K562 (cell line): Measurements from ENCODE around the gene OR52I2. TPM values are rescaled to one million over a fixed set of nuclear protein-coding genes. Genes with fewer than 3 reads are reported as not detected.

Source experiments
- ATAC-seq: fragments of 200-7000 bp; cut with Tn5 transposase; 3 replicates; pipeline ENCODE4 v1.9.1; 2020; ENCODE audit warnings: moderate library complexity
- BruUV-seq: library from RNA; stranded (reverse); fragments of 400-500 nt; replicated peaks from 2 replicates; lab custom pipeline; 2021; lab: Mats Ljungman, UMichigan
- CTCF ChIA-PET: fragments of 300-600 bp; formaldehyde crosslinking; extraction: SDS; loops from one replicate; lab custom pipeline; 2021; ENCODE audit warnings: low intra/inter-chr PET ratio; lab: Yijun Ruan, JAX
- POLR2A ChIA-PET: fragments of 300-600, 350-650 bp; sonication (Branson Sonifier 250); formaldehyde crosslinking; extraction: SDS; loops from one replicate; lab custom pipeline; 2021; ENCODE audit warnings: antibody characterized with exemption, inconsistent platforms; lab: Yijun Ruan, JAX
- DNase-seq, 4 experiments: peaks; one replicate each; pipeline versions ENCODE4 v3.0.0 to v3.0.0-alpha.2; 2011 to 2018; ENCODE audit warnings: low spot score in 3 of 4, mixed read lengths in 3 of 4; ENCODE audit errors: extremely low read depth in 1 of 4
- FAIRE-seq: peaks from 2 replicates; lab custom pipeline; 2011; peaks lifted over from hg19 to GRCh38; lab: Jason Lieb, UNC
- H2AFZ ChIP-seq: 2 replicates; pipeline ENCODE4 v1.6.0; 2011; ENCODE audit warnings: low read depth, low read length, control low read depth, inconsistent platforms
- H3K27ac ChIP-seq: fragments of 200-600 bp; 3 replicates; pipeline ENCODE4 v1.8.0; 2011; ENCODE audit warnings: low read depth, mild to moderate bottlenecking, control low read depth, inconsistent platforms, low read length, moderate library complexity, mixed read lengths; ENCODE audit errors: extremely low read depth
- H3K27me3 ChIP-seq, 2 experiments: fragments of 300-600 bp in 1 of 2; 2 replicates in 1 of 2; 3 replicates in 1 of 2; pipeline versions ENCODE4 v1.6.0 to v1.8.0; 2011; ENCODE audit warnings: inconsistent platforms in 2 of 2, low read length in 2 of 2, mild to moderate bottlenecking in 1 of 2, mixed read lengths in 1 of 2, moderate library complexity in 1 of 2; ENCODE audit not compliant: control insufficient read depth in 2 of 2, insufficient read depth in 2 of 2
- H3K36me3 ChIP-seq: fragments of 300-600 bp; 3 replicates; pipeline ENCODE4 v1.8.0; 2011; ENCODE audit warnings: mild to moderate bottlenecking, low read length, inconsistent platforms; ENCODE audit not compliant: control insufficient read depth, insufficient read depth
- H3K4me1 ChIP-seq, 2 experiments: fragments of 200-600 bp in 1 of 2; replicated peaks in 1 of 2; 2 replicates in 1 of 2; 3 replicates in 1 of 2; pipeline versions ENCODE4 v1.5.1 to v1.8.0; 2011; ENCODE audit warnings: inconsistent platforms in 2 of 2, low read length in 2 of 2, mild to moderate bottlenecking in 1 of 2, mixed read lengths in 1 of 2, moderate library complexity in 1 of 2; ENCODE audit not compliant: control insufficient read depth in 2 of 2, insufficient read depth in 2 of 2
- H3K4me2 ChIP-seq: 2 replicates; pipeline ENCODE4 v1.6.1; 2011; ENCODE audit warnings: low read length, control low read depth, inconsistent platforms, mixed read lengths; ENCODE audit not compliant: insufficient read depth
- H3K4me3 ChIP-seq: fragments of 200-600 bp; sonication (generic), shearing (Covaris generic); 2 replicates; pipeline ENCODE4 v1.5.1; 2016; ENCODE audit warnings: control low read depth, inconsistent platforms
- H3K79me2 ChIP-seq: fragments of 200-600 bp; 3 replicates; pipeline ENCODE4 v1.8.0; 2011; ENCODE audit warnings: low read length, inconsistent platforms; ENCODE audit not compliant: control insufficient read depth, insufficient read depth
- H3K9ac ChIP-seq, 2 experiments: 2 replicates each; pipeline versions ENCODE4 v1.6.0 to v1.6.1; 2011; ENCODE audit warnings: low read depth in 2 of 2, low read length in 2 of 2, control low read depth in 1 of 2, inconsistent platforms in 1 of 2, mild to moderate bottlenecking in 1 of 2, mixed read lengths in 1 of 2; ENCODE audit not compliant: insufficient read depth in 1 of 2
- H3K9me1 ChIP-seq: one replicate; pipeline ENCODE4 v1.6.0; 2011; ENCODE audit warnings: inconsistent platforms, mild to moderate bottlenecking, low read length, moderate library complexity; ENCODE audit not compliant: control insufficient read depth, insufficient read depth
- H3K9me3 ChIP-seq: replicated peaks from 2 replicates; pipeline ENCODE4 v1.5.1; 2011; ENCODE audit warnings: low read depth, low read length, inconsistent platforms; ENCODE audit not compliant: control insufficient read depth, insufficient read depth
- H4K20me1 ChIP-seq: replicated peaks from 2 replicates; pipeline ENCODE4 v1.6.1; 2011; ENCODE audit warnings: low read length, inconsistent platforms, mixed read lengths; ENCODE audit not compliant: control insufficient read depth, insufficient read depth
- ESRRA ChIP-seq: fragments of 450-650 bp; IDR thresholded peaks from 2 replicates; pipeline ENCODE4 v1.6.1; 2014; ENCODE audit warnings: low read depth, mild to moderate bottlenecking, moderate library complexity, borderline replicate concordance
- KLF16 ChIP-seq: IDR thresholded peaks from 2 replicates; pipeline ENCODE4 v1.6.1; 2016; ENCODE audit warnings: antibody characterized with exemption
- MTF1 ChIP-seq: fragments of 250-450 bp; sonication (Bioruptor Pico); IDR thresholded peaks from 2 replicates; pipeline ENCODE4 v1.9.0; 2021; ENCODE audit warnings: moderate library complexity, mild to moderate bottlenecking, inconsistent platforms, borderline replicate concordance
- ZBTB34 ChIP-seq: fragments of 250-450 bp; sonication (Bioruptor Pico); IDR thresholded peaks from 2 replicates; pipeline ENCODE4 v1.8.0; 2021; ENCODE audit warnings: mild to moderate bottlenecking, moderate library complexity
- ZNF217 ChIP-seq: sonication (generic); formaldehyde crosslinking; IDR thresholded peaks from 2 replicates; pipeline ENCODE4 v1.8.0; 2022; ENCODE audit warnings: mild to moderate bottlenecking, missing genetic modification reagents
- ZNF609 ChIP-seq: sonication (generic); formaldehyde crosslinking; IDR thresholded peaks from 2 replicates; pipeline ENCODE4 v1.8.1; 2023; ENCODE audit warnings: missing genetic modification reagents, mild to moderate bottlenecking, borderline replicate concordance
- ZNF655 ChIP-seq: fragments of 250-450 bp; sonication (Bioruptor Pico); IDR thresholded peaks from 2 replicates; pipeline ENCODE4 v1.5.0; 2021
- ZNF740 ChIP-seq, 3 experiments: fragments of 200-800 bp in 1 of 3; sonication (Bioruptor generic) in 1 of 3; sonication (generic) in 1 of 3; formaldehyde crosslinking in 1 of 3; IDR thresholded peaks; 2 replicates each; pipeline versions ENCODE4 v1.6.1 to v1.8.0; 2016 to 2022; ENCODE audit warnings: mild to moderate bottlenecking in 2 of 3, missing compliant biosample characterization in 2 of 3, missing genetic modification characterization in 2 of 3, missing genetic modification reagents in 1 of 3
- WGBS: fragments of 100-300 bp; shearing (Covaris generic); methylation state at CpG from one replicate; pipeline ENCODE4 v1.1.6; 2016; ENCODE audit warnings: low coverage, mixed read lengths; ENCODE audit not compliant: insufficient coverage; ENCODE audit errors: missing lambda C conversion rate; 5-methylcytosine and 5-hydroxymethylcytosine counted together
- in situ Hi-C: fragments of 300-500 bp; cut with MboI; formaldehyde crosslinking; loops from 4 replicates; pipeline ENCODE4 v1.15.0; 2018; ENCODE audit warnings: inconsistent platforms, mixed read lengths
- intact Hi-C: fragments of 100-400 bp; cut with micrococcal nuclease; formaldehyde crosslinking; loops from 2 replicates; pipeline ENCODE4 v1.14.2; 2022
- polyA plus RNA-seq, 8 experiments: library from polyadenylated mRNA; depleted of rRNA in 4 of 8; stranded (reverse) in 5 of 8; unstranded in 3 of 8; fragments of >200 nt; fragmentation: Nextera tagmentation in 2 of 8; fragmentation: Illumina TruSeq in 1 of 8; extraction: Ambion mirVana in 2 of 8; extraction: Trizol in 1 of 8; gene quantifications; 2 replicates each; pipeline versions ENCODE4 v1.2.1 to v1.2.3, GENCODE V29; 2011 to 2014; ENCODE audit warnings: inconsistent platforms in 1 of 8, missing spikeins in 1 of 8
- total RNA-seq, 7 experiments: library from RNA; depleted of rRNA in 6 of 7; stranded (reverse); fragments of >200 nt in 6 of 7; fragmentation: Illumina TruSeq in 2 of 7; extraction: Trizol in 2 of 7; gene quantifications; 2 replicates each; pipeline versions ENCODE4 v1.2.1 to v1.2.3, GENCODE V29; 2011 to 2021; ENCODE audit warnings: low replicate concordance in 1 of 7

The OR52I2 gene
- total and polyA plus RNA-seq, 9 of the 15 experiments (the other 6 are each of a cell fraction or from before 2014, with no cell fraction given), result not detected

- TF ChIP-seq KLF16, result no peak
- no peak for TF ChIP-seq ESRRA
- TF ChIP-seq ZNF609 (CRISPR knock-in tag), result no peak
- no peak for TF ChIP-seq ZBTB34 (CRISPR knock-in tag)
These were observed 7.5 kb downstream of the OR52I2 start (continued) for GRCh38 chr11:4589017-4589416.

- in situ Hi-C loops (no loop called here), intact Hi-C loops (no loop called here)
- H3K4me3 ChIP-seq, result no peak within 1 kb of the TSS
- no peaks in the 10 kb centered on the region for H4K20me1 ChIP-seq
- FAIRE-seq (no peak), ATAC-seq (no peak), DNase-seq (no peak)
- H3K4me2 ChIP-seq, result no peak within 1 kb of the TSS
- ChIA-PET POLR2A (interaction anchor here (0.9 kb wide), 1 partner anchor 13 kb away, joined by 3 read pairs; no protein-coding TSS in a partner anchor), CTCF (no interaction called here)
- no peaks in the 10 kb centered on the region; the same call in 2 of the 3 replicates for H3K36me3 ChIP-seq
- no peak within 1 kb of the TSS for H2AFZ ChIP-seq
- WGBS, result 0% methylated on average over 1 of the region's 1 CpG
- no peaks in the 10 kb centered on the region for H3K9me1 ChIP-seq
- no peaks in the 10 kb centered on the region for H3K4me1 ChIP-seq
- H3K27me3 ChIP-seq, result peaks cover 8 to 9% of the 10 kb centered on the region in 2 experiments; a peak in 3 of 5 replicates
- no TSS peak for BruUV-seq
- no peaks in the 10 kb centered on the region for H3K79me2 ChIP-seq
- no peak within 1 kb of the TSS for H3K9ac ChIP-seq
- no peaks in the 10 kb centered on the region for H3K9me3 ChIP-seq
- no peak for TF ChIP-seq MTF1 (CRISPR knock-in tag)
- no peak for TF ChIP-seq ZNF740 (CRISPR knock-in tag; IDR thresholded peaks at IDR 0.05)
- TF ChIP-seq ZNF740 (tag; IDR thresholded peaks at IDR 0.05), result no peak
- no peak for TF ChIP-seq ZNF655
- no peak for TF ChIP-seq ZNF217 (CRISPR knock-in tag)
- H3K27ac ChIP-seq, result no peak within 1 kb of the TSS
These were observed 12.2 kb downstream of the OR52I2 start, which contains the start of gene OR52I1 for GRCh38 chr11:4593739-4594138. TSS of gene OR52I1 (plus strand) at chr11:4594039. CDS start at chr11:4594039, 0 bp downstream.
